ENCODE results near the gene CIZ1.

The CIZ1 gene

DNA sequence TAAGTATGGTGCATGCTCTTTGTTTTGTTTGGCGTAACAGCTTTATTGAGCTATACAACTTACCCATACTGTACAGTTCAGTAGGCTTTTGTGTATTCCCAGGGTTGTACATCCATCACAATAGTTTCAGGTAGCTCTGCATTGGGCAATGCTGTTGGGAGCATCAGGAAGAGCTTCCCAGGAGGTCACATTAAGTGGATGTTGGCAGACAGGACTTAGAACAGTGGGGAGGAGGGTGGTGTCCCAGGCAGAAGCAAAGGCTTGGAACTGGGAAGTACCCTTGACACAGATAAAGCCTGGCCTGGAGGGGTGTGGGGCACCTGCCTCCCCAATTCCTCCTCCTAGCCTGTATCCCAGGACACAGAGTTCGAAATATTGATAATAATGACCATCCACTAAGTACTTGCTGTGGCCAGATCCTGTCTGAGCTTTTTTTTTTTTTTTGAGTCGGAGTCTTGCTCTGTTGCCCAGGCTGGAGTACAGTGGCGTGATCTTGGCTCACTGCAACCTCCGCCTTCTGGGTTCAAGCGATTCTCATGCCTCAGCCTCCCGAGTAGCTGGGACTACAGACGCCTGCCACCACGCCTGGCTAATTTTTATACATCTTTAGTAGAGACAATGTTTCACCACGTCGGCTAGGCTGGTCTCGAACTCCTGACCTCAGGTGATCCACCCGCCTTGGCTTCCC is 30.0 kb downstream of the CIZ1 start:
- no peak for DNase-seq

- DNase-seq, result peak; percentile 13
These were observed 30.8 kb downstream of the CIZ1 start for GRCh38 chr9:128160603-128160987.

- DNase-seq, result peak; percentile 94
These were observed 31.4 kb downstream of the CIZ1 start, which contains the start of gene BBLN for GRCh38 chr9:128159784-128160602. Gene BBLN (plus strand): TSS chr9:128160265. CDS start chr9:128160408, 143 bp downstream.

- peak; percentile 75 for DNase-seq
These were observed 31.9 kb downstream of the CIZ1 start for GRCh38 chr9:128159522-128159783.

- no peak for DNase-seq
These were observed 35.5 kb downstream of the CIZ1 start for GRCh38 chr9:128155736-128156500.

GRCh38 chr9:128153947-128154695 is 37.3 kb downstream of the CIZ1 start:
- no peak for DNase-seq

DNA sequence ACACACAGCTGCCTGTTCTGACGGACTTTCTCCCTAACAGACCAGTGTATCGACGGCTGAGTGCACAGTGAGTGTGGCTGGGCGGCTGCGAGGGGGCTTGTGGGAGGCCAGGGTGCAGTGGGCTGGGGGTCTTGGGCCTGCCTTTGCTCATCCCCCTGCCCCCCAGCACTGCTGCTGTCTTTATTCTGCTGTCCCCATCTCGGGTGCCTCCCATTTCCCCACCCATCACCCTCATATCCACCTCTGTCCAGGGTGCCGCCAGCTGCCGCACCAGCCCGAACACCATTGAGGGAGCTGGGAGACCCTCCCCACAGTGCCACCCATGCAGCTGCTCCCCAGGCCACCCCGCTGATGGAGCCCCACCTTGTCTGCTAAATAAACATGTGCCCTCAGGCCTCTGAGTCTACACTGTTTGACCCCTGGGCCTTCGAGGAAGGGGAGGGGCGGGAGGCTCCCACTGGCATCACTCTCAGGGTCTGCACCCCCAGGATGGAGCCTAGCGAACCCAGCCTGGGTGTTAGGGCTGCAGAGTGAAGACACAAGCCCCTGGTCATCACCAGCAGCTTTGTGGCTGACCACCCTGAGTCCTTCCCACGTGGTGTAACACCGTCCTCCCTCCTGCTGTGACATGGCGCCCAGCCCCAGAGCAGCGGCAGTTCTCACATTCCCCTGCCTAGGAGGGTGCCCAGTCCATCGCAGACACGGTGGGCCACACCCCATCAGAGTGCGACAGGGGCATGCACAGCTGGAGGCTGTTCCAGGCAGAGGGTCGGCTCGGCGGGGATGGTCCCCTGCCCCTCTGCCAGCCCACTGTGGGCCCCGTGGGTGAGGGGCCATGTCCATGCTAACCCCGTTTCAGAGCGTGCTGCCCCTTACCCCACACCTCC is 38.1 kb downstream of the CIZ1 start:
- DNase-seq, result no peak

DNA sequence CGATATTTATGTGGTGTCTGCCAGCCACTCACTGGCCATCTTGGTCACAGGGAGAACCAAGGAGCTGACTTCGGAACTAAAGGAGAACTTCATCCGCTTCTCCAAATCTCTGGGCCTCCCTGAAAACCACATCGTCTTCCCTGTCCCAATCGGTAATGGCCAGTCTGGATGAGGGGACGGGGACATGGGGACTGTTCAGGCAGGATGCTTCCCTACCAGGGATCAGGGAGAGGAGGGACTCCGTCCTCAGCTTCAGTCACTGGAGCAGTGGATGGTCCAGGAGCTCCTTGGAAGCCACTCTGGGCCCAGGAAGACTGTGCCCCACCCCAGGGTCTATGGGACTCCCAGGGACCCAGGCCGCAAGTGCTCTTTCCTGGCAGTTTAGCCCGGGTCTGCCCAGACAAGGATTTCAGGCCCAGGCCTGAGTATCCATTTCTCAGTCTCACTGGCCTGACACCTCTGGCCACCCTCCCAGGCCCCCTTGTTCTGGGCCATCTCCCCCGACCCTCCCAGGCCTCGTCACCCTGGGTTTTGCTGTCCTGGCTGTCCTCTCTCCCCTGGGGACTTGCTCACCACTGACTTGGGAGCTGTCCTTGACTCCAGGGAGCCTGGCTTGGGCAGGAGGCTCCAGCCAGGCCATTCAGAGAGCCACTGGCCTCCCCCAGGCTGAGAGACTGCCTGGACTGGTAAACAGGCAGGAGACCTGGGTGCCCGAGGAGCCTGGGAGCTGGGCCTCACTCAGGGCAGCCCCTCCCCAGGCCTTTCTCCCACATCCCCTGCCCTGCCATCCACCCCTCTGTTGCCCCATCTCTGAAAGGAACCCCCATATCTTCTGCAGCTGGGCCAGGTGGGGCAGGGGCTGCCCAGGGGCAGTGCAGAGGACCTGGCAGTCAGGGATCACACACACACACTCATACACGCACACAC is 39.0 kb downstream of the CIZ1 start:
- no peak for DNase-seq

DNA sequence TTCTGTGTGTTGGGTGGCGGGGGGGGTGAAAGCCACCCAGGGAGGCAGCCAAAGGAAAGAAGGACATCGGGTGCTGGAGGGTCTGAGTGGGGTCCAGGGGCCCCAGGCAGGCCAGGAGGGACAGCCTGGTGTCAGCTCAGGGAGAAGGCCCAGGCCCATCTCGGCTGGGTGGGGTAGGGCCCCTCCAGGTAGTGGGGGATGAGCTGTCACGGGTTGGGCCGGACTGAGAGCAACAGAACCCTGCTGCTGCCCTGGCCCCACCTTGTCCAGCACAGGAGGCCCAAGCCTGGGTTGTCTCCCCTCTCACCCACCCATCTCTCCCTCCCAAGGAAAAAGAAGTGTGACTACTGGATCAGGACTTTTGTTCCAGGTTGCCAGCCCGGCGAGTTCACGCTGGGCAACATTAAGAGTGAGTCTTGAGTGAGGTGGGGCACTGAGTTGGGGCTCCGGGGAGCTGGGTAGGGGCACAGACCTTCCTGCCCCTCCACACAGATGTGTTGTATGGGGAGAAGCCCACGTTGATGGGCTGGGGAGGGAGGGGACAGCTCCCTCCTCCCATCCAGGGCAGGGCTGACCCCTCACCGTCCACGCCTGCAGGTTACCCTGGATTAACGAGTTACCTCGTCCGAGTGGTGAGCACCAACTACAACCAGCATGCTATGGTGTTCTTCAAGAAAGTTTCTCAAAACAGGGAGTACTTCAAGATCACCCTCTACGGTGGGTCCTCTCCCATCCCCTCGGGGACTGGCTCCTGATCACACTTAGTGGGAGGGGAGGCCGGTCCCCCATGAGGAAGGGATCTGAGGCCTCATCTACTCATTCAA is 39.9 kb downstream of the CIZ1 start:
- DNase-seq, result no peak

DNA sequence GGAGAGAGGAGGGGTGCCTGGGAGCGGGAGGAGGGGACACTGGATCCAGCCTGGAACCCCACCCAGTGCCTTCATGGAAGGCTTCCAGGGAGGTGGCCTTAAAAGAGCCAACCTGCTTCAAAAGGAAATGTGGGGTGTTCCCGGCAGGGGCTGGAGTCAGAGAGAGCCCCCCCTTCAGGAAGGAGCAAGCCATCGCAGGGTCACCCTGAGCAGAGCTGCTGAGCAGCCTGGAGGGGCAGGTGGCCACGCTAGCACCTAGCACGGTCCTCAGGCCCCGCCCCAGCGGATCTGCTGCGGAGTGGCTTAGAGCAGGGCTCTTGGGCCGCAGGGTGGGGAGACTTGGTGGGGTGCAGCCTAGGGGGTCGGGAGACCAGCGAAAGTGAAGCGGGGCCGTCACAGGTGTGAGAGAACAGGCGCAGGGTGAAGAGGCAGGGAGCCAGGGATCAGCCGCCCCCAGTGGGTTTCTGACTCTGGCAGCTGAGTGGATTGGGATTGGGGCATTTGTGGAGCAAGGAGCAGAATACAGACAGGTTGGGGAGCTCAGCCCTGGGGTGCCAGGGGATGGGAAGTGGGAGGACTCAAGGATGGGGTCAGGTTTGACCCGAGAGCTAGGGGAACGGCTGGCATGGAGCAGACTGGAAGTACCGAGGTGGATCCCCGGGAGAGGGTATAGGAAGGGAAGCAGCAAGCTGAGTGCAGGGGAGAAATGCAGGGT is 40.6 kb downstream of the CIZ1 start:
- DNase-seq, result no peak

DNA sequence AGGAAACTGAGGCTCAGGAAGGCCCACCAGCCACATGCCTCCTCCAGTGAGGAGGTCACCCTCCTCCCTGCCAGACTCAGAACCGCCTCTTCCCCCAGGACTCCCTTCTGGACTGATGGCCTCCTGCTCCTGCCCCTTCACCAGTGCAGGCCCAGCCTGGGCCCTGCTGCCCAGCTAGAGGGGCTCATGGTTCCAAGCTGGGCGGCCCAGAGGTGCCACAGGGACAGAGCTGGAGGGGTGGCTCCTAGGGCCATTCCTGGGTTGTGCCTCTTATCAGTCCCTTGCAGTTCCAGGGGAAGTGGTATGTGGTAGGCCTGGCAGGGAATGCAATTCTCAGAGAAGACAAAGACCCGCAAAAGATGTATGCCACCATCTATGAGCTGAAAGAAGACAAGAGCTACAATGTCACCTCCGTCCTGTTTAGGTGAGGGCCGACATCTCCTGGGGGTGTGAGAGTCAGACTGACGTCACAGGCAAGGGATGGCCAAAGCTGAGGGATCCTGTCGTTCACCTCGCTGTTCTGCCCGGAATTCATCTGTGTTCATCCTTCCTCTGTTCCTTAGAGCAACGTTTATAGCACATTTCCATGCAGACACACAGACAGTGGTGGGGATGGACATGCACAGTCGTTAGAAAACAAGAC is 41.3 kb downstream of the CIZ1 start:
- DNase-seq, result no peak

GRCh38 chr9:128149001-128149701 is 42.2 kb downstream of the CIZ1 start, which contains the start of gene LCN2:
Gene LCN2 (plus strand): TSS chr9:128149453. CDS start chr9:128149526, 73 bp downstream.
- DNase-seq, result no peak

DNA sequence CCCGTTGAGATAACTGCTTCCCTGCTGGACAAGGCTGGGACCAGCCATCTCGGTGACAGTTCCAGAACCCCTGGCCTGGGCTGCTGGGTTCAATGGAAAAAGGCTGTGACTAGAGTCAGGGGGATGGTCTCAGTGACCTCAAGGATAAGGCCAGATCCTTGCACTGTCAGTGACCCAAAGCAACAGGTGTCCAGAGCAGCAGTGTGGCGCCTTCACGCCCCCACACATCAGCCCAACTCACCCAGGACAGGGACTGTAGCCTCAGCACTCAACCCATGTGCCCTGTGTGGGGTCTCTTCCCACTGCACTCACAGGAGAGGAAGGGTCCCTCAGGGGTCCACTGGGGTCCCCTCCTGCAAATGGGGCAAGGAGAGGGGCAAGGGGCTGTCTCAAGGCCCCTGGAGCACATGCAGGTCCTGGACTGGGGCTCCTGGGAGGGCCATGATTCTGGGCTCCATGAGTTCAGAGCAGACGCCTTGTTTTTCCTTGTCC is 42.8 kb downstream of the CIZ1 start:
- DNase-seq, result no peak

GRCh38 chr9:128146591-128147120 is 44.7 kb downstream of the CIZ1 start:
- DNase-seq, result no peak

DNA sequence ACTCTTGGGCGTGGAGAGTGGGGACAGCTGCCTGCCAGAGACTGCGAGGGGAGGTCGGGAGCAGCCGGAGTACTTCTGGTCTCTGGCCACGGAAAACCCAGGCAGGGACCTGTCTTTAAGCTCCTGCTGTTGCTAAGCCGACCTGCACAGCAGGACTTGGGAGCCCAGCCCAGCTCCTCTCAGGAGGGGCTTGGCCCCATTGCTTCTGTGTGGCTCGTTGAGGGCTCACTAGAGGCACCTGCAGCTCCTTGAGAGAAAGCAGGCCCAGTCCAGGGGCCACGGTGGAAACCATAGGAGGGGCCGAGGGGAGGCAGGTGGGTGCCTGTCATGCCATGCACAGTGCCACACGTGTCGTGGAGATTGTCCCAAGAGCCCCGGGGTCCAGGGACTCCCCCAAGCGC is 45.4 kb downstream of the CIZ1 start:
- DNase-seq, result no peak

GRCh38 chr9:128145536-128145935 is 45.8 kb downstream of the CIZ1 start:
- no peak for DNase-seq
